ENCODE data around the gene GDPD5.

The GDPD5 gene

GRCh38 chr11:75492181-75492820 is 33.4 kb downstream of the GDPD5 start:
- no peak for DNase-seq (ENCODE audit: low spot score)

GRCh38 chr11:75491465-75491864 is 34.3 kb downstream of the GDPD5 start:
- no peak for DNase-seq (ENCODE audit: low spot score)

- peak; percentile 36 for DNase-seq (ENCODE audit: low spot score)
Observed at GRCh38 chr11:75490221-75491181, 35.2 kb downstream of the GDPD5 start.

GRCh38 chr11:75487365-75487764 is 38.4 kb downstream of the GDPD5 start:
- DNase-seq (ENCODE audit: low spot score), result no peak

GRCh38 chr11:75485742-75486141 is 40.0 kb downstream of the GDPD5 start:
- DNase-seq (ENCODE audit: low spot score), result no peak

GRCh38 chr11:75482931-75483469 is 42.7 kb downstream of the GDPD5 start:
- DNase-seq (ENCODE audit: low spot score), result no peak

- DNase-seq (ENCODE audit: low spot score), result no peak
Observed at GRCh38 chr11:75481922-75482606, 43.7 kb downstream of the GDPD5 start.

GRCh38 chr11:75481223-75481921 is 44.4 kb downstream of the GDPD5 start:
- no peak for DNase-seq (ENCODE audit: low spot score)

- DNase-seq (ENCODE audit: low spot score), result no peak
Observed at GRCh38 chr11:75480185-75481175, 45.3 kb downstream of the GDPD5 start.

- DNase-seq (ENCODE audit: low spot score), result no peak
Observed at GRCh38 chr11:75479597-75480145, 46.1 kb downstream of the GDPD5 start.

- no peak for DNase-seq (ENCODE audit: low spot score)
Observed at GRCh38 chr11:75478783-75479596, 46.8 kb downstream of the GDPD5 start.

- DNase-seq (ENCODE audit: low spot score), result no peak
Observed at GRCh38 chr11:75477614-75477935, 48.2 kb downstream of the GDPD5 start.

GRCh38 chr11:75476739-75477613 is 48.8 kb downstream of the GDPD5 start:
- DNase-seq (ENCODE audit: low spot score), result no peak

- no peak for DNase-seq (ENCODE audit: low spot score)
Observed at GRCh38 chr11:75475767-75476650, 49.7 kb downstream of the GDPD5 start.

- peak; percentile 31 for DNase-seq (ENCODE audit: low spot score)
Observed at GRCh38 chr11:75474878-75475766, 50.6 kb downstream of the GDPD5 start.

- no peak for DNase-seq (ENCODE audit: low spot score)
Observed at GRCh38 chr11:75474240-75474639, 51.5 kb downstream of the GDPD5 start.

Data from GM03348 (cell line).